ENCODE results near the gene MMP24. TPM values are rescaled to one million over a fixed set of nuclear protein-coding genes. Genes with fewer than 3 reads are reported as not detected.

MMP24 gene
- total and polyA plus RNA-seq, 2 of the 13 experiments (the other 11 are each of a cell fraction or from before 2014, with no cell fraction given), result 0.29 to 0.35 TPM

DNA sequence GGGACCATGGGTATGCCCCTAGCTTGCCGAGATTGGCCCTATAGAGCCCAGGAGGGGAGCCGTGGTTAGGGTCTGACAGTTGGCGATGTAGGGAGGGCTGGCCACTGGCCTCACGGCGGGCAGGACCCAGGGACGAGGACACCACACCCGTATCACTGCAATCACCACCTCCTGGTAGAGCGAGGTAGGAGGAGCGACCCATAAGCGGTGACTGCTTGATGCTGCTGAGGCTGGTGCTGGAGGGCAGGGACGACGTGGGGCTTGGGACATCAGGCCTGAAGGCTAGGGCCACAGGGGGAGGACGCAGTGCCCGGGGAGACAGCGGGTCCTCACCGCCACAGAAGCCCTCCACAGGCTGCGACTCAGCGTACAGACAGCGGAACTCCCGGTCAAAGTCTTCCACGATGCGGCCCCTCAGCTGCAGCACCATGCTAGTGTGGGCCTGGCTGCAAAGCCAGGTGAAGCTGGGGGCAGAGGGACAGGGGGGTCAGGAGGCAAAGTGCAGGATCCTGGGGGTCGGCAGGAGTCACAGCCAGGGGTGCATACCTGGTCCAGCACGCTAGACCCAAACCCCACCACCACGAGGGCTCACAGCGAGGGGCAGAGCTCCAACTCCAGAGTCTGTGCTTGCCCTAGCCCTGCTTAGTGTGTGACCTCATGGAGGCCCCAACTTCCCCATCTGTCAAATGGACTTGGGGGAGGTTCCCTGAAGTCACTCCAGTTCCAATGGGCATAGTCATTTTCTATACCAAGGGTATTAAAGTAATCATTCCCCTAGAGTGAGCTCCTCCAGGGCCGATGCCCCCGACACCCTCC is 61.2 kb downstream of the MMP24 start (continued):
- TF ChIP-seq XBP1 (CRISPR knock-in tag; IDR thresholded peaks at IDR 0.05) (no peak), ZFX (CRISPR knock-in tag; IDR thresholded peaks at IDR 0.05; ENCODE audit: low read depth) (peak; percentile 53; the same call in 1 of the 2 replicates), ZNF883 (CRISPR knock-in tag; IDR thresholded peaks at IDR 0.05; ENCODE audit: not compliant biosample characterization) (peak; percentile 40), PRPF4 (IDR thresholded peaks at IDR 0.05; ENCODE audit: low read depth, low read length, poor library complexity, severe bottlenecking) (no peak), KDM5B (CRISPR knock-in tag; IDR thresholded peaks at IDR 0.05; ENCODE audit: borderline replicate concordance) (peak; percentile 45; the same call in 1 of the 2 replicates), ZNF292 (CRISPR knock-in tag; IDR thresholded peaks at IDR 0.05; ENCODE audit: borderline replicate concordance, low read depth) (peak; percentile 92), HNF4G (IDR thresholded peaks at IDR 0.05; ENCODE audit: borderline replicate concordance, low read depth, low read length) (peak; percentile 49; the same call in 1 of the 2 replicates), HNF4G (CRISPR knock-in tag; IDR thresholded peaks at IDR 0.05; ENCODE audit: borderline replicate concordance, low read depth) (no peak), ZNF598 (CRISPR knock-in tag; IDR thresholded peaks at IDR 0.05; ENCODE audit: borderline replicate concordance) (peak; percentile 65; the same call in 1 of the 2 replicates), HNF4A (CRISPR knock-in tag; IDR thresholded peaks at IDR 0.05) (peak; percentile 50), ZSCAN22 (CRISPR knock-in tag; IDR thresholded peaks at IDR 0.05) (0 out of 2 replicates have a peak, but pooled peaks have one; percentile 38), ZNF83 (CRISPR knock-in tag; IDR thresholded peaks at IDR 0.05; ENCODE audit: borderline replicate concordance) (peak; percentile 72; the same call in 1 of the 2 replicates), EP300 (IDR thresholded peaks at IDR 0.05; ENCODE audit: low read depth in 2 of 2, low read length in 2 of 2) (no peak), EP300 (CRISPR knock-in tag; IDR thresholded peaks at IDR 0.05; ENCODE audit: borderline replicate concordance) (0 out of 2 replicates have a peak, but pooled peaks have one; percentile 6), NR2F6 (IDR thresholded peaks at IDR 0.05) (no peak), NR2F6 (CRISPR knock-in tag; IDR thresholded peaks at IDR 0.05) (peak; percentile 8; the same call in 1 of the 2 replicates), BORCS8-MEF2B (CRISPR knock-in tag; IDR thresholded peaks at IDR 0.05) (peak; percentile 75; the same call in 1 of the 2 replicates)
- TF ChIP-seq, protein P1, sequence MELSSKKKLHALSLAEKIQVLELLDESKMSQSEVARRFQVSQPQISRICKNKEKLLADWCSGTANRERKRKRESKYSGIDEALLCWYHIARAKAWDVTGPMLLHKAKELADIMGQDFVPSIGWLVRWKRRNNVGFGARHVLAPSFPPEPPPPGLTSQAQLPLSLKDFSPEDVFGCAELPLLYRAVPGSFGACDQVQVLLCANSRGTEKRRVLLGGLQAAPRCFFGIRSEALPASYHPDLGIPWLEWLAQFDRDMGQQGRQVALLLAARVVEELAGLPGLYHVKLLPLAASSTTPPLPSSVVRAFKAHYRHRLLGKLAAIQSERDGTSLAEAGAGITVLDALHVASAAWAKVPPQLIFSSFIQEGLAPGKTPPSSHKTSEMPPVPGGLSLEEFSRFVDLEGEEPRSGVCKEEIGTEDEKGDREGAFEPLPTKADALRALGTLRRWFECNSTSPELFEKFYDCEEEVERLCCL (CRISPR knock-in tag; IDR thresholded peaks at IDR 0.05; ENCODE audit: borderline replicate concordance), result no peak
- TF ChIP-seq, protein P2, sequence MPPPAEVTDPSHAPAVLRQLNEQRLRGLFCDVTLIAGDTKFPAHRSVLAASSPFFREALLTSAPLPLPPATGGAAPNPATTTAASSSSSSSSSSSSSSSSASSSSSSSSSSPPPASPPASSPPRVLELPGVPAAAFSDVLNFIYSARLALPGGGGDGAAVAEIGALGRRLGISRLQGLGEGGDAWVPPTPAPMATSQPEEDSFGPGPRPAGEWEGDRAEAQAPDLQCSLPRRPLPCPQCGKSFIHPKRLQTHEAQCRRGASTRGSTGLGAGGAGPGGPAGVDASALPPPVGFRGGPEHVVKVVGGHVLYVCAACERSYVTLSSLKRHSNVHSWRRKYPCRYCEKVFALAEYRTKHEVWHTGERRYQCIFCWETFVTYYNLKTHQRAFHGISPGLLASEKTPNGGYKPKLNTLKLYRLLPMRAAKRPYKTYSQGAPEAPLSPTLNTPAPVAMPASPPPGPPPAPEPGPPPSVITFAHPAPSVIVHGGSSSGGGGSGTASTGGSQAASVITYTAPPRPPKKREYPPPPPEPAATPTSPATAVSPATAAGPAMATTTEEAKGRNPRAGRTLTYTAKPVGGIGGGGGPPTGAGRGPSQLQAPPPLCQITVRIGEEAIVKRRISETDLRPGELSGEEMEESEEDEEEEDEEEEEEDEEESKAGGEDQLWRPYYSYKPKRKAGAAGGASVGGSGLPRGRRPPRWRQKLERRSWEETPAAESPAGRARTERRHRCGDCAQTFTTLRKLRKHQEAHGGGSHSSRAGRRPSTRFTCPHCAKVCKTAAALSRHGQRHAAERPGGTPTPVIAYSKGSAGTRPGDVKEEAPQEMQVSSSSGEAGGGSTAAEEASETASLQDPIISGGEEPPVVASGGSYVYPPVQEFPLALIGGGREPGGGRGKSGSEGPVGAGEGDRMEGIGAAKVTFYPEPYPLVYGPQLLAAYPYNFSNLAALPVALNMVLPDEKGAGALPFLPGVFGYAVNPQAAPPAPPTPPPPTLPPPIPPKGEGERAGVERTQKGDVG (CRISPR knock-in tag; IDR thresholded peaks at IDR 0.05; ENCODE audit: borderline replicate concordance), result 0 out of 2 replicates have a peak, but pooled peaks have one; percentile 17
- TF ChIP-seq, protein P3, sequence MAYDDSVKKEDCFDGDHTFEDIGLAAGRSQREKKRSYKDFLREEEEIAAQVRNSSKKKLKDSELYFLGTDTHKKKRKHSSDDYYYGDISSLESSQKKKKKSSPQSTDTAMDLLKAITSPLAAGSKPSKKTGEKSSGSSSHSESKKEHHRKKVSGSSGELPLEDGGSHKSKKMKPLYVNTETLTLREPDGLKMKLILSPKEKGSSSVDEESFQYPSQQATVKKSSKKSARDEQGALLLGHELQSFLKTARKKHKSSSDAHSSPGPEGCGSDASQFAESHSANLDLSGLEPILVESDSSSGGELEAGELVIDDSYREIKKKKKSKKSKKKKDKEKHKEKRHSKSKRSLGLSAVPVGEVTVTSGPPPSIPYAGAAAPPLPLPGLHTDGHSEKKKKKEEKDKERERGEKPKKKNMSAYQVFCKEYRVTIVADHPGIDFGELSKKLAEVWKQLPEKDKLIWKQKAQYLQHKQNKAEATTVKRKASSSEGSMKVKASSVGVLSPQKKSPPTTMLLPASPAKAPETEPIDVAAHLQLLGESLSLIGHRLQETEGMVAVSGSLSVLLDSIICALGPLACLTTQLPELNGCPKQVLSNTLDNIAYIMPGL (CRISPR knock-in tag; IDR thresholded peaks at IDR 0.05; ENCODE audit: borderline replicate concordance in 1 of 2, low read depth in 1 of 2), result 0 out of 4 replicates have a peak, but pooled peaks of 1 of the 2 experiments have one; percentile 24
- TF ChIP-seq, protein P4, sequence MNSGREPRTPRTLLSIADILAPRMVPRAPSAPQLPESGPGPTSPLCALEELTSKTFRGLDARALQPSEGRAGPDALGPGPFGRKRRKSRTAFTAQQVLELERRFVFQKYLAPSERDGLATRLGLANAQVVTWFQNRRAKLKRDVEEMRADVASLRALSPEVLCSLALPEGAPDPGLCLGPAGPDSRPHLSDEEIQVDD (CRISPR knock-in tag; IDR thresholded peaks at IDR 0.05; ENCODE audit: borderline replicate concordance), result peak; percentile 85; the same call in 1 of the 2 replicates

All from HepG2 (cell line).